GM15510 (cell line): ENCODE results near the gene CTCF.

ENCODE experiments used
- POLR2A ChIP-seq: IDR thresholded peaks from 3 replicates; pipeline ENCODE4 v1.6.1; 2011; ENCODE audit warnings: borderline replicate concordance; ENCODE audit not compliant: insufficient read length; ENCODE audit errors: extremely low read depth

CTCF gene

DNA sequence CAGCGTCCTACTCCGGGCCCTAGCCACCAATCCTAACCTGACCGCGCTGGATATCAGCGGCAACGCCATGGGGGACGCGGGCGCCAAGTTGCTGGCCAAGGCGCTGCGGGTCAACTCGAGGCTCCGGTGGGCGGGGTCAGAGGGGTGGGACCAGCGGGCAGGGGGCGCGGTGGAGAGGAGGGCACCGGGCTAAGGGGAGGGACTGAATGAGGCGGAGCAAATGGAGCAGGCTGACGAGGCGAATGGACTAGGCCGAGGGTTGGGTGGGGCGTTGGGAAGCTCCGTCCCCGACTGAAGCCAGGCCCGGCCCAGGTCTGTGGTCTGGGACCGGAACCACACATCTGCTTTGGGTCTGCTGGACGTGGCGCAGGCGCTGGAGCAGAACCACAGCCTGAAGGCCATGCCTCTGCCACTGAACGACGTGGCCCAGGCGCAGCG is 87.2 kb downstream of the CTCF start:
- no peak for TF ChIP-seq POLR2A

DNA sequence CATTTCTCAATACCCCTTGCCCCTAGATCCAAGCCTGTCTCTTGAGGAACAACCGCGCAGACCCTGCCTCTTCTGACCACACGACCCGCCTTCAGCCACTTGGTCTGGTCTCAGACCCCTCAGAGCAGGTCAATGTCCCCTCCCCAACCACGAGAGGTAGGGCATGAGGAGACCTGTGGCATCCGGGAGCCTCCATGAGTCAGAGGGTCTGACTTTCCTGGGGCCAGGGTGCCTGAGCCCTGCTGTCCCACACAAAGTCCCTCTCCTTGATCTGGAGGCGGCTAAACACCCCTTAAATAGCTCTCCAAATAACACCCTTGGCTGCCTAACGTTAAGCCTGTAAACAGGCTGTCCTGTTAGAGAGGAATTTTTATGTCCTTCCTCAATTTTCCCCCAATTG is 87.7 kb downstream of the CTCF start:
- TF ChIP-seq POLR2A, result no peak

DNA sequence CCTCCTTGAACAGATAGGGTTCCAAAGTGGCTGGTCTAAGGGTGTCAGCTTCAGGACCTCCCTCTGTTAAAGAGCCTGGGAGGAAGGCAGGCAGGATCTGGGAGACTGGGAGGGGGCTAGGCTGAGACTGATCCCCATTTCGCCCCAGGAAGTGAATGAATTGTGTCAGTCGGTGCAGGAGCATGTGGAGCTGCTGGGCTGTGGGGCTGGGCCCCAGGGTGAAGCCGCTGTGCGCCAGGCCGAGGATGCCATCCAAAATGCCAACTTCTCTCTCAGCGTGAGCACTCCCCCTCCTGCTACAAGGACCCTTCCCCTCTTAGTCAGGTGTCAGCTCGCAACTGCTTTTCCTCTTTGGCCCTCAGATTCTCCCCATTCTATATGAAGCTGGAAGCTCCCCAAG is 88.7 kb downstream of the CTCF start:
- no peak for TF ChIP-seq POLR2A

DNA sequence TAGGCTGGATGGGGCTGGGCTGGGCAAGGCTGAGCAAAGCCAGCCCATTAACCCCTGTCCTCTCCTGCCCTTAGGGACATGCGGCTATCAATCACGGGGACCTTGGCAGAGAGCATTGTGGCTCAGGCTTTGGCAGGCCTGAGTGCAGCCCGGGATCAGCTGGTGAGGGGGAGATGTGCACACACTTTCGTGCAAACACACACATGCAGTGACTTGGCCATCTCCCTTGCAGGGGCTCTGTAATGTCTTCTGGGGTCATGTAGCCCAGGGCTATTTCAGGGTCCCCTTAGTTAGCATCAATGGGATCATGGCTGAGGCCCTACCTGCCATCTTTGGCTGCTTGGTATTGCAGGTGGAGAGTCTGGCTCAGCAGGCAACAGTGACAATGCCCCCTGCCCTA is 89.5 kb downstream of the CTCF start:
- TF ChIP-seq POLR2A, result no peak

DNA sequence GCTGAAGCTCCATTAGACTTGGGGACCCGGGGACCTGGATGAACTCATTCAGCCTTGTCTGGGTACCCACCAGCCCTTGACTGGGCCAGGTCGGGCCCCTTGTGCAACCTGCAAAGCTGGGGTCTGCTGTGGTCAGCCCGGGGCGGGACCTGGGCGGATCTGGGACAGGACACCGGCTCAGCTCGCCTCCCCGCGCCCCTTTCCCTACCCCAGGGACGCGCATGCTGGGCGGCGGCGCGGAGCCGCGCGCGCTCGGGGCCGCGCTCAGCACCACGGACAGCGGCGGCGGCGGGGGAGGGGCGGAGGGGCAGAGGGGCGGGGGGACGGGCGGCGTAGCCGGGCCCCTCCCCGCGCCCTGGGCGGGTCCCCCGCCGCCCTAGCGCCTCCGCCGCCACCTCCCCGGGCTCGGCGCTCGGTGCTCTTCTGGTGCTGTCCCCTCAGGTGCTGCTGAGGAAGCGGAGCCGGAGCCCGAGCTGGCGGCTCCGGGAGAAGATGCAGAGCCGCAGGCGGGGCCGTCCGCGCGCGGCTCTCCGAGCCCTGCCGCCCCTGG is 90.3 kb downstream of the CTCF start:
- TF ChIP-seq POLR2A, result no peak

DNA sequence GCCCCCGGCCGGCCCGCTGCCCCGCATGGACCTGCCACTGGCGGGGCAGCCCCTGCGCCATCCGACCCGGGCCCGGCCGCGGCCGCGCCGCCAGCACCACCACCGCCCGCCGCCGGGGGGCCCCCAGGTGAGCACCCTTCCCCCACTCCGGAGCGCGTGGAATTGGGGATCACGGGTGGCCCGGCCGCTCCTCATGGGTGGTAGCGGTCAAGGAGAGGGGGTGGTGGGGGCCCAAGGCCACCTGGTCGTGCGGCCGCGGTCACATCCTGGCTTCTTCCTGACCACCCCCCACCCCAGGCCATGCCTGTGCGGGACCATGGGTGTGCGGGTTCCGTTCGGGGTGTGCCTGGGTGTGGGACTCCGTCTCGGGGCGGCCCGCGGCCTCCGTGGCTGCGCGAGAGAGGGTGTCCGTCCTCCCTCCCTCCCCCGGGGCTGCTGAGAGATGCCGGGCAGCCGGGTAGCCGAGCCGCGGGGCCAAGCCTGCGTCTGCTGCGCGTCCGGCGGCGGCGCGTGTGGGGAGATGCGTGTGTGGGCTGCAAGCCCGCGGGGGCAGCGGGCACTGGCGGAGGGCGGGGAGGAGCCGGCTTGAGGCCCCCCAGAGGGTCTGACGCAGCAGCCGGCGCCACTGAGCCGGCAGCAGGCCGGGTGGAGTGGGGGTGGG is 90.9 kb downstream of the CTCF start:
- TF ChIP-seq POLR2A, result no peak

DNA sequence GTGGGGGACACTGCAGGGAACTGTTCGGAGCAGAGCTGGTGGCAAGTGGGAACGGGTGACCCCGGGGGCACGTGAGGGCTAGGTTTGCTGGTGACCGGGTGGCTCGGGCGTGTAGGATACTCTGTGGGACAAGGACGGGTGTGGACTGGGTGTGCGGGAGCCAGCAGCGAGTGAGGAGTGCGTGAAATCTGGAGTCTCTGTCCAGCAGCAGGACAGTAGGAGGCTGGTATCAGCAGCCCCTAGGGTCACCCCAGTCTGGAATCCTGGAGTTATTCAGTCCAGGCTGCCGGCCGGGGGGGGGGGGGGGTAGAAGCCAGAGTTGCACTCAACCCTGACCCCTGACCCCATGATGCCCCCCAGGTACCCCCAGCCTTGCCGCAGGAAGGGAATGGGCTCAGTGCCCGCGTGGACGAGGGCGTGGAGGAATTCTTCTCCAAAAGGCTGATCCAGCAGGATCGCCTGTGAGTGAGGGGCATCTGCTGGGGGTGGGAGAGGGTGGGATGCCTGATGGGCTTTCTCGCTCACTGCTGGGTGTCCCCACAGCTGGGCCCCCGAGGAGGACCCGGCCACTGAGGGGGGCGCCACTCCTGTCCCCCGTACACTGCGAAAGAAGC is 91.6 kb downstream of the CTCF start:
- TF ChIP-seq POLR2A, result no peak

DNA sequence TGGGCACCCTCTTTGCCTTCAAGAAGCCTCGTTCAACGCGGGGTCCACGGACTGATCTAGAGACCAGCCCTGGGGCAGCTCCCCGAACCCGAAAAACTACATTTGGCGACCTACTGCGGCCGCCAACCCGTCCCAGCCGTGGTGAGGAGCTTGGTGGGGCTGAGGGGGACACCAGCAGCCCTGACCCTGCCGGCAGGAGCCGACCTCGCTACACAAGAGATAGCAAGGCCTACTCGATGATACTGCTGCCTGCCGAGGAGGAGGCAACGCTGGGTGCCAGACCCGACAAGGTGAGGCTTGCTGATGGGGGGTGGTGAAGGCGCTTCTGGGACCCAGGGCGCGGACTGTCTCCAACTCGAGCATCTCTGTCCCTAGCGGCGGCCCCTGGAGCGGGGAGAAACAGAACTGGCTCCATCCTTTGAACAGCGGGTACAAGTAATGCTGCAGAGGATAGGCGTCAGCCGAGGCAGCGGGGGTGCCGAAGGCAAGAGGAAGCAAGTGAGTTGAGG is 92.1 kb downstream of the CTCF start:
- no peak for TF ChIP-seq POLR2A

DNA sequence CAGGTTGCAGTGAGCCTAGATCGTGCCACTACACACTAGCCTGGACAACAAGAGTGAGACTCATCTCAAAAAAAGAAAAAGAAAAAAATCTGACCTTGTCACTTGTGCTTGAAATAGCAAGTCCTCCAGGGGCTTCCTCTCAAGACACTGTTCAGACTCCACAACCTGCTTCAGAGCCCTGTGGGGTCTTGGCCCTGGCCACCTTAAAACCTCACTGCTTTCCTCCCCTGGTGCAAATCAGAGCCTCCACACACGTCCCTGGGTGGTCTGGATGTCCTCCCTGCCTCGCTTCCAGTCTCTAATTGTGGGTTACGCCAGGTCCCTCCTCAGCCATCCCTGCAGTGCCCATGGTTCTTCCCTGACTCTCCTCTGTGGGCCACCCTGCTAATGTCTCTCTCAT is 93.0 kb downstream of the CTCF start:
- TF ChIP-seq POLR2A, result no peak

DNA sequence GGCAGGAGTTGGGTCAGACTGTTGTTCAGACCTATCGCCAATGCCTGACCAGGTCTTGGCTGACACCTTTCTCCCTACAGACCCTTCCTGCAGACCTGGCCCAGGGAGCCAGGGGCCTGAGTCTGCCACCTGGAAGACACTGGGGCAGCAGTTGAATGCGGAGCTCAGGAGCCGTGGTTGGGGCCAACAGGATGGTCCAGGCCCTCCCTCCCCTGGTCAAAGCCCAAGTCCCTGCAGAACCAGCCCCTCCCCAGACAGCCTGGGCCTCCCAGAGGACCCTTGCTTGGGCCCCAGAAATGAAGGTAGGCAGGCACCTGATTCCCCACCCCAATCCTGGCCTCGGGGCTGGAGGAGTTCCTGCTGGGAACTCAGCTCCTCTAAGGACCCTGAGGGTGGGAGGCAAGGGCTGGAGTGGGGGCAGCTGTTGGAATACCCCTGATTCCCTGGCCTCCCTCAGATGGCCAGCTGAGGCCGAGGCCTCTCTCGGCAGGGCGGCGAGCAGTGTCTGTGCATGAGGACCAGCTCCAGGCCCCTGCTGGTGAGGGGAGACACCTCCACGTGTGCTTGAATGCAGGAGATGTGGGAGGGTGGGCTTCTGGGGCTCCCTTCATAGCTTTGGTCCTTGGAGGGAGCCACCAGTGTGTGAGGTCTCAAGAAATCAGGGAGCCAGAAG is 94.2 kb downstream of the CTCF start:
- no peak for TF ChIP-seq POLR2A

DNA sequence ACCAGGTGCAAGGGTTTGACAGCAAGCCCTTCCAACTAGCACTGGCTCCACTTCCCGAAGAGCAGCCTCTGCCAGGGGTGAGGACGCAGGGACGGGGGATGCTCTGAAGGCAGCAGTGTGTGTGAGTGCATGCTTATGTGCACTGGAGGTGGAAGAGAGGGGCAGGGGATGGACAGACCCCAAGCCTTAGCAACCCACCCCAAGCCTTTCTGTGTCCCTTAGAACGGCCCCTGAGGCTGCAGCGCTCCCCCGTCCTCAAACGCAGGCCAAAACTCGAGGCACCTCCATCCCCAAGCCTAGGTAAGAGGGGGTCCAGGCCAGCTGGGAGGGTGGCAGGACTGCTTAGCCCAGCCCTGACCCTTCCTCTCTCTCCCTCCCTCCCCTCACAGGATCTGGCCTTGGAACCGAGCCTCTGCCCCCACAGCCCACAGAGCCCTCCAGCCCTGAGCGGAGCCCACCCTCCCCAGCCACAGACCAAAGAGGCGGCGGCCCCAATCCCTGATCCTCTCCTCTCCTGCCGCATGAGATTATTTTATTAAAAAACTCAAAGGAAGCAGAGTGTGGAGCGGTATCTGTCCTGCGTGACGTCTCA is 94.8 kb downstream of the CTCF start:
- TF ChIP-seq POLR2A, result no peak

DNA sequence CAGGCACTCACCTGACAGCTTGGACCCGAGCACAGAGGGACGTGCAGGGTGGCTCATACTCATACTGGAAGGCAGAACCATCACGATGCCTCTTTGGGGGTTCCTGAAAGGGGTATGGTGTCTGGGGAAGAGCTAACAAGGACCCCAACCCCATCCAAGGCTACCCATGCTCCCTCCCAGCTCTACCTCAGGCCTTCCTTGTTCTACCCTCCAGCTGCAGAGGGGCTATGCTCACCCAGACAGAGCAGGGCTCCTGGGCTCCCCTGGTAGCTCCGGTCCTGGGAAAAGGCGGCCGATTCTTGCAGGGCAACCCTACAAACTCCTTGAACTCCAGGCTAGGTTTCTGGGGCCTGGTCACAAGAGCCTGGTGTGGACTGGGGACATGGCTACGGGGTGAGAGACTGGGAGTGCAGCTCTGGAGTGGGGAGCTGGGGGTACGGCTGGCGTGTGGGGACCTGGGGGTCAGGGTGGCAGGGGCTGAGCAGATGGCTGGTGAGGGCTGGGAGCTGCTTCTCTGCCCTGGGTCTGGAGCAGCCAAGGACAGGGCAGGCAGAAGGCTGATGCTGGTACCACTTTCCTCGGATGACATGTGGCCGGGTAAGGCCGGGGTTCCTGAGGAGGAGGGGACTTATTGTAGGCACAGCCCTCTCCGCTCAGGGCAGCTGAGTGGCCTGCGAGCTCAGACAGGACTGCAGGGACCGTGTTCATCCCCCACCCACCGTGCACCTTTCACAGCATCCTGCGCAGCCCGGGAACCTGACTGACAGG is 95.6 kb downstream of the CTCF start:
- no peak for TF ChIP-seq POLR2A

DNA sequence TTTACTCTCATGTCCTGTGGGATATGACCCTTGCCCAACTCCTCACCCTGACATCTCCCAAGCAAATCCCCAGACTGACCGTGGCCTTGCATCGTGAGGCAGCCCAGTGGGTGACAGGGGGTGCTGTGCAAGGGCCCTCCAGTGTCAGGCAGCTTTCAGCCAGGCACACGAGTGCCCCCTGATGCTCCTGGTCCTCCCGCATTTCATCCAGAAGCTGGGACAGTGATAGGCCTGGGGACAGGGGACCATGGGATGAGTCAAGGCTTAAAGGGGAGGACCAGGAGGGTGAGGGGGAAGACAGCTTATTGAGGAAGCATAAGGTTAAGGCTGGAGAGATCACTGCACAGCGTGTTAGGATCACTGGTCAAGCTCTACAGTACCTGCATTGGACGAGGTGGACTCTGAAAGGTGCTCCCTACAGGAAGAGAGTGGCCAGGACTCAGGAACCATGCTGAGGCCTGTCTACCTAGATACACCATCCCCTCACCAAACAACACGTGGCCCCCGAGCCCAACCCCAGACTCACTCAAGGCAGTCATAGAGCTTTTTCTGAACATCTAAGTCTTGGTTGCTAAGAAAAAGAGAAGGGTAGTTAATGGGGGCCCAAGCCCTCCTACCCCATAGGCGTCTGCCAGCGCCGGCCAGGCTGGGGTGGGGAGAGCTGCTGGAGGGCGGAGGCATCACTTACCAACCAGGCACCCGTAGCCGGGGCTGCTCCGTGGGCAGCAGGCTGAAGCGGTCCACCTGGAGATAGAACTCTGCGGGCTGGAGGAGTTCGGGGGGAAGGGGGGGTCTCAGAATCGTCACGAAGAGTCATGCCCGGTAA is 96.7 kb downstream of the CTCF start:
- TF ChIP-seq POLR2A, result no peak

DNA sequence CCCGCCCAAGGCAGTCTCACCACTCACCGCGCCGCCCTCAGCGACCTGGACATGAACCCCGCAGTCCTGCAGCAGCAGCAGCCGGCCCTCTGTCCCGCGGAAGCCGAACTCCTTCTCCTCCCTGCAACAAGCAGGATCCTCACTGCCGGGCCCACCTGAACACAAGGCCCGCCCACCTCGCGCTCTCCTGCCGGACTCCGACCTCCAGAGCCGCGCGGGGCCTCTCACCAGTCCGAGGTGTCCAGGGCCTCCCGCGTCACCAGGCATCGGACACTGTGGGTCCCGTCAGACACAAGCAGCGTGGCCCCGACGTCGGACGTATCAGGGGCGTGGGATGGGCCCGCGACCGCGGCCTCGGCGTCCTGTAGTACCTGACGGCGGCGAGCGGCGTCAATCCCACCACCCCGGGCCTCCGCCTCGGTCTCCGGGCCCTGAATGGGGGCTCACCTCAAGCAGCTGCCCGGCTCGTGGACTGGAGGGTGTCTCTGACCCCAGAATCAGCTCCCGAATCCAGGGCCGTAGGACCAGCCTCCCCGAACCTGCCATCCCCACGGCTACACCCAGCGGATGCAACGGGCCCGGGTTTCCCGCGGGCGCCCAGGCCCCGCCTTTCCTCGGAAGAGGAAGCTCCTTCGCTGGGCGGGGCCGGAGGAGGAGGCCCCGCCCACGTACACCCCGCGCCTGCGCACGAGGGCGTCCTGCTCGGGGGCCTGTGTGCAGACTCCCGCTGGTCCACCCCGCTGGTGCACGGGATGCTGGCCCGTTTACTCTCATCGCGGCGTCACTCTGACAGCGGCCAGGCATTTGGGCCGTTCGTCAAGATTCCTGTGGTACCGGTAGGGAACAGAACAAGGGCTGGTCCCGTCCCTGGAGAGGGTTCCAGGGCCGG is 97.6 kb downstream of the CTCF start, which contains the start of gene ACD:
ACD (minus strand) TSS at position 586 of the 889 bp plus-strand sequence; CDS start at position 546, 40 bp downstream.
- TF ChIP-seq POLR2A, result peak; percentile 92
